WTC11 (cell line): ENCODE results near the gene PPP1R12A.

Source experiments
- CREB1 ChIP-seq: sonication (generic); formaldehyde crosslinking; IDR thresholded peaks from 2 replicates; pipeline ENCODE4 v1.8.0; 2023; ENCODE audit warnings: mild to moderate bottlenecking, missing genetic modification reagents
- FOXJ3 ChIP-seq: sonication (generic); formaldehyde crosslinking; IDR thresholded peaks from 2 replicates; pipeline ENCODE4 v1.9.0; 2021; ENCODE audit warnings: missing genetic modification reagents, mild to moderate bottlenecking, borderline replicate concordance
- NR1H2 ChIP-seq: sonication (generic); formaldehyde crosslinking; IDR thresholded peaks from 2 replicates; pipeline ENCODE4 v1.9.0; 2021; ENCODE audit warnings: mild to moderate bottlenecking, moderate library complexity, missing genetic modification reagents
- TCF7 ChIP-seq: sonication (generic); formaldehyde crosslinking; IDR thresholded peaks from 2 replicates; pipeline ENCODE4 v1.8.0; 2022; ENCODE audit warnings: mild to moderate bottlenecking, low read depth, missing genetic modification reagents, moderate library complexity
- ZBTB21 ChIP-seq: sonication (generic); formaldehyde crosslinking; IDR thresholded peaks from 2 replicates; pipeline ENCODE4 v1.8.1; 2023; ENCODE audit warnings: mild to moderate bottlenecking, missing genetic modification reagents, borderline replicate concordance
- ZNF263 ChIP-seq: sonication (generic); formaldehyde crosslinking; IDR thresholded peaks from 2 replicates; pipeline ENCODE4 v1.8.1; 2022; ENCODE audit warnings: low read depth, mild to moderate bottlenecking, moderate library complexity, missing genetic modification reagents
- TF ChIP-seq, protein P1 (sequence below): fragments of 200-600 bp; IDR thresholded peaks from 2 replicates; pipeline ENCODE4 v1.8.0; 2022; ENCODE audit warnings: antibody characterized with exemption
- TF ChIP-seq, protein P2 (sequence below): sonication (generic); formaldehyde crosslinking; conservative IDR thresholded peaks from 2 replicates; pipeline ENCODE4 v1.8.1; 2022; ENCODE audit warnings: mild to moderate bottlenecking, missing genetic modification reagents

DNA sequence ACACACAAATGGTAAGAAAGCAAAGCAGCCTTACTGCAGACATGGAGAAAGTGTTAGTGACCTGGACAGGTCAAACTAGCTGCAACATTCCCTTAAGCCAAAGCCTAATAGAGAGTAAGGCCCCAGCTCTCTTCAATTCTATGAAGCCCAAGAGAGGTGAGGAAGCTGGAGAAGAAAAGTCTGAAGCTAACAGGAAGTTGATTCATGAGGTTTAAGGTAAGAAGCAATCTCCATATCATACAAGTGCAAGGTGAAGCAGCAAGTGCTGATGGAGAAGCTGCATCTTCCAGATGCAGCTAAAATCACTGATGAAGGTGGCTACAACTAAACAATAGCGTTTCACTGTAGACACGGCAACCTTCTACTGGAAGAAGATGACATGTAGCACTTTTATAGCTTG, 53.5 kb downstream of the PPP1R12A start:
- TF ChIP-seq FOXJ3 (CRISPR knock-in tag) = no peak
- no peak for TF ChIP-seq TCF7
- TF ChIP-seq, protein P1, sequence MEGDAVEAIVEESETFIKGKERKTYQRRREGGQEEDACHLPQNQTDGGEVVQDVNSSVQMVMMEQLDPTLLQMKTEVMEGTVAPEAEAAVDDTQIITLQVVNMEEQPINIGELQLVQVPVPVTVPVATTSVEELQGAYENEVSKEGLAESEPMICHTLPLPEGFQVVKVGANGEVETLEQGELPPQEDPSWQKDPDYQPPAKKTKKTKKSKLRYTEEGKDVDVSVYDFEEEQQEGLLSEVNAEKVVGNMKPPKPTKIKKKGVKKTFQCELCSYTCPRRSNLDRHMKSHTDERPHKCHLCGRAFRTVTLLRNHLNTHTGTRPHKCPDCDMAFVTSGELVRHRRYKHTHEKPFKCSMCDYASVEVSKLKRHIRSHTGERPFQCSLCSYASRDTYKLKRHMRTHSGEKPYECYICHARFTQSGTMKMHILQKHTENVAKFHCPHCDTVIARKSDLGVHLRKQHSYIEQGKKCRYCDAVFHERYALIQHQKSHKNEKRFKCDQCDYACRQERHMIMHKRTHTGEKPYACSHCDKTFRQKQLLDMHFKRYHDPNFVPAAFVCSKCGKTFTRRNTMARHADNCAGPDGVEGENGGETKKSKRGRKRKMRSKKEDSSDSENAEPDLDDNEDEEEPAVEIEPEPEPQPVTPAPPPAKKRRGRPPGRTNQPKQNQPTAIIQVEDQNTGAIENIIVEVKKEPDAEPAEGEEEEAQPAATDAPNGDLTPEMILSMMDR = no peak
- TF ChIP-seq CREB1 (CRISPR knock-in tag) = no peak
- TF ChIP-seq NR1H2 (CRISPR knock-in tag) = no peak
- no peak for TF ChIP-seq ZNF263 (CRISPR knock-in tag)
- no peak for TF ChIP-seq ZBTB21 (CRISPR knock-in tag)
- TF ChIP-seq, protein P2, sequence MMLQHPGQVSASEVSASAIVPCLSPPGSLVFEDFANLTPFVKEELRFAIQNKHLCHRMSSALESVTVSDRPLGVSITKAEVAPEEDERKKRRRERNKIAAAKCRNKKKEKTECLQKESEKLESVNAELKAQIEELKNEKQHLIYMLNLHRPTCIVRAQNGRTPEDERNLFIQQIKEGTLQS (CRISPR knock-in tag) = no peak
